H1 (cell line): ENCODE results near the gene DNAJB14. TPM values are rescaled to one million over a fixed set of nuclear protein-coding genes. Genes with fewer than 3 reads are reported as not detected.

Experiments
- CTCF ChIA-PET: fragments of 300-600 bp; sonication (Branson Sonifier 250); formaldehyde crosslinking; loops from one replicate; lab custom pipeline; 2021; ENCODE audit not compliant: partially characterized antibody; lab: Charles Lee
- POLR2A ChIA-PET: fragments of 300-600 bp; sonication (Branson Sonifier 250); formaldehyde crosslinking; loops from one replicate; lab custom pipeline; 2021; ENCODE audit warnings: inconsistent platforms; ENCODE audit not compliant: partially characterized antibody; lab: Charles Lee
- DNase-seq, 2 experiments: peaks; one replicate each; pipeline versions ENCODE4 v3.0.0 to v3.0.0-alpha.2; 2010 to 2022; ENCODE audit warnings: low spot score in 2 of 2, low read depth in 1 of 2, mixed read lengths in 1 of 2
- FAIRE-seq: peaks from 2 replicates; lab custom pipeline; 2011; peaks lifted over from hg19 to GRCh38; lab: Jason Lieb, UNC
- H2AFZ ChIP-seq: 2 replicates; pipeline ENCODE4 v1.8.1; 2012; ENCODE audit warnings: low read length, inconsistent platforms
- H2AK5ac ChIP-seq: 2 replicates; pipeline ENCODE4 v1.6.1; 2013; ENCODE audit warnings: low read depth, low read length
- H2BK120ac ChIP-seq: replicated peaks from 2 replicates; pipeline ENCODE3; 2013; ENCODE audit warnings: low read depth, low read length, inconsistent platforms
- H2BK12ac ChIP-seq: 2 replicates; pipeline ENCODE4 v1.6.1; 2013; ENCODE audit warnings: low read depth, low read length
- H2BK15ac ChIP-seq: 2 replicates; pipeline ENCODE4 v1.6.1; 2013; ENCODE audit warnings: low read length
- H2BK20ac ChIP-seq: 2 replicates; pipeline ENCODE4 v1.6.1; 2013; ENCODE audit warnings: low read length
- H2BK5ac ChIP-seq: 2 replicates; pipeline ENCODE4 v1.6.1; 2013; ENCODE audit warnings: low read depth, low read length
- H3K14ac ChIP-seq: 2 replicates; pipeline ENCODE4 v1.6.1; 2013; ENCODE audit warnings: inconsistent platforms; ENCODE audit not compliant: insufficient read length
- H3K18ac ChIP-seq: 2 replicates; pipeline ENCODE4 v1.6.1; 2013; ENCODE audit warnings: low read length; ENCODE audit errors: extremely low read depth
- H3K23ac ChIP-seq: 2 replicates; pipeline ENCODE4 v1.6.1; 2013; ENCODE audit warnings: inconsistent platforms; ENCODE audit not compliant: insufficient read length
- H3K23me2 ChIP-seq: 2 replicates; pipeline ENCODE4 v1.6.1; 2013; ENCODE audit warnings: low read depth, low read length
- H3K27ac ChIP-seq: 2 replicates; pipeline ENCODE4 v1.6.1; 2011; ENCODE audit warnings: low read depth, low read length, inconsistent platforms
- H3K27me3 ChIP-seq, 4 experiments: replicated peaks in 1 of 4; 1 replicate in 1 of 4; 2 replicates in 3 of 4; pipeline versions ENCODE4 v1.6.1 to v1.8.1; 2011 to 2013; ENCODE audit warnings: low read length in 3 of 4, mild to moderate bottlenecking in 3 of 4, inconsistent platforms in 2 of 4, mixed read lengths in 2 of 4, moderate library complexity in 1 of 4; ENCODE audit not compliant: control insufficient read depth in 3 of 4, insufficient read depth in 3 of 4; ENCODE audit errors: extremely low read depth in 1 of 4
- H3K36me3 ChIP-seq, 4 experiments: 2 replicates each; pipeline versions ENCODE4 v1.6.1 to v1.8.1; 2011 to 2013; ENCODE audit warnings: mild to moderate bottlenecking in 4 of 4, low read length in 3 of 4, moderate library complexity in 2 of 4, control low read depth in 1 of 4, inconsistent platforms in 1 of 4; ENCODE audit not compliant: insufficient read depth in 4 of 4, control insufficient read depth in 2 of 4
- H3K4ac ChIP-seq: replicated peaks from 2 replicates; pipeline ENCODE3; 2013; ENCODE audit warnings: low read length, low read depth, mixed read lengths, inconsistent platforms; ENCODE audit not compliant: insufficient read length
- H3K4me1 ChIP-seq, 4 experiments: replicated peaks in 1 of 4; 1 replicate in 1 of 4; 2 replicates in 3 of 4; pipeline versions ENCODE4 v1.6.1 to v1.8.1; 2011 to 2013; ENCODE audit warnings: low read length in 3 of 4, inconsistent platforms in 2 of 4, mixed read lengths in 1 of 4; ENCODE audit not compliant: insufficient read depth in 4 of 4, control insufficient read depth in 3 of 4
- H3K4me2 ChIP-seq, 2 experiments: 2 replicates each; pipeline versions ENCODE4 v1.6.1 to v1.8.1; 2011 to 2013; ENCODE audit warnings: low read depth in 2 of 2, low read length in 2 of 2, control low read depth in 1 of 2, inconsistent platforms in 1 of 2, mild to moderate bottlenecking in 1 of 2; ENCODE audit not compliant: insufficient read depth in 1 of 2
- H3K4me3 ChIP-seq, 4 experiments: fragments of 200-600, 300-600 bp in 1 of 4; sonication (generic), shearing (Covaris generic), sonication (Bioruptor Twin) in 1 of 4; 2 replicates each; pipeline versions ENCODE4 v1.5.1 to v1.8.1; 2011 to 2016; ENCODE audit warnings: low read length in 4 of 4, low read depth in 3 of 4, control low read depth in 2 of 4, inconsistent platforms in 2 of 4, mild to moderate bottlenecking in 2 of 4, mixed read lengths in 1 of 4, moderate library complexity in 1 of 4; ENCODE audit not compliant: insufficient read depth in 2 of 4; ENCODE audit errors: extremely low read depth in 1 of 4
- H3K56ac ChIP-seq: replicated peaks from 2 replicates; pipeline ENCODE3; 2013; ENCODE audit warnings: low read depth, mild to moderate bottlenecking, mixed read lengths, low read length, inconsistent platforms; ENCODE audit not compliant: insufficient read length
- H3K79me1 ChIP-seq: 2 replicates; pipeline ENCODE4 v1.6.1; 2013; ENCODE audit warnings: low read depth, low read length, control low read depth
- H3K79me2 ChIP-seq, 2 experiments: 2 replicates each; pipeline versions ENCODE4 v1.6.1 to v1.8.1; 2012 to 2013; ENCODE audit warnings: low read length in 2 of 2, mild to moderate bottlenecking in 2 of 2, inconsistent platforms in 1 of 2; ENCODE audit not compliant: insufficient read depth in 2 of 2, control insufficient read depth in 1 of 2
- H3K9ac ChIP-seq, 4 experiments: replicated peaks in 1 of 4; 1 replicate in 1 of 4; 2 replicates in 3 of 4; pipeline versions ENCODE4 v1.6.1 to v1.8.1; 2011 to 2013; ENCODE audit warnings: low read depth in 3 of 4, low read length in 3 of 4, control low read depth in 2 of 4, mild to moderate bottlenecking in 2 of 4, moderate library complexity in 2 of 4, inconsistent platforms in 1 of 4; ENCODE audit errors: extremely low read depth in 1 of 4
- H3K9me3 ChIP-seq, 2 experiments: 2 replicates each; pipeline versions ENCODE4 v1.6.1 to v1.8.1; 2012 to 2013; ENCODE audit warnings: mild to moderate bottlenecking in 2 of 2, moderate library complexity in 2 of 2, control low read depth in 1 of 2, inconsistent platforms in 1 of 2, low read depth in 1 of 2, low read length in 1 of 2, mixed read lengths in 1 of 2; ENCODE audit not compliant: insufficient read depth in 2 of 2
- H4K20me1 ChIP-seq, 2 experiments: replicated peaks in 1 of 2; 2 replicates each; pipeline versions ENCODE3 to v1.8.1; 2011 to 2013; ENCODE audit warnings: inconsistent platforms in 2 of 2, low read length in 2 of 2, mild to moderate bottlenecking in 1 of 2; ENCODE audit not compliant: insufficient read depth in 2 of 2, control insufficient read depth in 1 of 2
- H4K5ac ChIP-seq: 2 replicates; pipeline ENCODE4 v1.6.1; 2013; ENCODE audit warnings: low read length, low read depth, mixed read lengths, inconsistent platforms; ENCODE audit not compliant: insufficient read length
- H4K8ac ChIP-seq: 2 replicates; pipeline ENCODE4 v1.8.0; 2013; ENCODE audit warnings: mild to moderate bottlenecking, moderate library complexity, low read length, inconsistent platforms; ENCODE audit not compliant: insufficient read depth; ENCODE audit errors: extremely low read depth
- H4K91ac ChIP-seq: replicated peaks from 2 replicates; pipeline ENCODE3; 2013; ENCODE audit warnings: low read length, mixed read lengths, inconsistent platforms; ENCODE audit not compliant: insufficient read length
- MAFK ChIP-seq: IDR thresholded peaks from 2 replicates; pipeline ENCODE4 v1.6.1; 2012; ENCODE audit warnings: low read depth, mild to moderate bottlenecking, improper control_type of control experiment, low read length
- SP1 ChIP-seq: IDR thresholded peaks from 2 replicates; pipeline ENCODE4 v1.6.1; 2011; ENCODE audit warnings: low read depth, low read length
- TAF1 ChIP-seq: IDR thresholded peaks from 2 replicates; pipeline ENCODE4 v1.6.1; 2011; ENCODE audit warnings: mild to moderate bottlenecking, low read depth, low read length
- polyA plus RNA-seq, 7 experiments: library from polyadenylated mRNA; depleted of rRNA in 3 of 7; stranded (reverse) in 5 of 7; unstranded in 2 of 7; fragments of >200 nt in 5 of 7; fragments of 200-250 nt in 2 of 7; gene quantifications; 1 replicate in 5 of 7; 2 replicates in 1 of 7; 4 replicates in 1 of 7; pipeline versions ENCODE4 v1.2.1 to v1.2.3, GENCODE V29; 2011 to 2013; ENCODE audit warnings: missing spikeins in 2 of 7, mixed read lengths in 2 of 7
- total RNA-seq: library from RNA; stranded (reverse); fragmentation: NEBNext Ultra II Directional; extraction: Animal tissue kit (Norgen Biotek cat#: 25700); gene quantifications from 2 replicates; pipeline ENCODE4 v1.2.1, GENCODE V29; 2021

The DNAJB14 gene
- total and polyA plus RNA-seq, 2 of the 8 experiments (the other 6 are each of a cell fraction or from before 2014, with no cell fraction given) = 3.4 to 35.4 TPM

GRCh38 chr4:99885687-99886086 is 60.7 kb downstream of the DNAJB14 start:
- TF ChIP-seq TAF1 = no peak
- TF ChIP-seq SP1 = no peak
- TF ChIP-seq MAFK = peak; percentile 30; the same call in 1 of the 2 replicates
- ChIA-PET POLR2A (no interaction called here), CTCF (interaction anchor here (1.0 to 2.7 kb wide), 4 partner anchors 34 to 77 kb away, joined by 3 to 13 read pairs (median 6); partner anchors contain the start of gene DNAJB14)
- peaks cover 2 to 4% of the 10 kb centered on the region in 2 experiments for H4K20me1 ChIP-seq
- H3K23ac ChIP-seq = no peak overlapping the region
- H3K27ac ChIP-seq = no peak overlapping the region
- H2BK12ac ChIP-seq = no peak overlapping the region
- H3K14ac ChIP-seq = no peak overlapping the region
- no peak overlapping the region for H3K18ac ChIP-seq
- H3K9ac ChIP-seq = no peak overlapping the region
- no peak overlapping the region for H4K8ac ChIP-seq
- H4K5ac ChIP-seq = no peak overlapping the region
- no peak overlapping the region for H2BK20ac ChIP-seq
- H2BK120ac ChIP-seq = no peak overlapping the region
- no peaks in the 10 kb centered on the region for H3K23me2 ChIP-seq
- no peak overlapping the region for H2BK15ac ChIP-seq
- no peak overlapping the region for H4K91ac ChIP-seq
- no peak overlapping the region for H3K4ac ChIP-seq
- no peak overlapping the region for H3K4me2 ChIP-seq
- H2BK5ac ChIP-seq = no peak overlapping the region
- H3K36me3 ChIP-seq = peaks cover 0 to 17% (median 2%) of the 10 kb centered on the region in 4 experiments; a peak in 4 of 8 replicates
- H3K56ac ChIP-seq = no peak overlapping the region
- H3K79me2 ChIP-seq = peaks cover 0 to 13% of the 10 kb centered on the region in 2 experiments; a peak in 2 of 4 replicates
- no peaks in the 10 kb centered on the region for H3K9me3 ChIP-seq
- H2AK5ac ChIP-seq = no peak overlapping the region
- H3K27me3 ChIP-seq = no peaks in the 10 kb centered on the region
- no peaks in the 10 kb centered on the region for H3K79me1 ChIP-seq
- no peak overlapping the region for H2AFZ ChIP-seq
- H3K4me3 ChIP-seq = no peak overlapping the region
- FAIRE-seq (no peak), DNase-seq (no peak)
- no peaks in the 10 kb centered on the region for H3K4me1 ChIP-seq
